Mesenchymal stem cell (in vitro differentiated cells and primary cell): ENCODE results near the gene ROPN1B.
A peak's percentile ranks its signal among the peaks of the same experiment; 100 is the strongest.

Experiments used
- DNase-seq: peaks from one replicate; pipeline ENCODE4 v3.0.0-alpha.2; 2013
- H2AFZ ChIP-seq: one replicate; pipeline ENCODE4 v1.6.1; 2013; ENCODE audit warnings: low read depth, mild to moderate bottlenecking, control low read depth, inconsistent platforms, low read length, moderate library complexity
- H2AK5ac ChIP-seq: 2 replicates; pipeline ENCODE4 v1.6.1; 2013; ENCODE audit warnings: low read length, moderate library complexity, mild to moderate bottlenecking, inconsistent platforms; ENCODE audit not compliant: severe bottlenecking
- H2BK120ac ChIP-seq: one replicate; pipeline ENCODE4 v1.6.1; 2013; ENCODE audit warnings: low read depth, mild to moderate bottlenecking, inconsistent platforms, low read length, moderate library complexity
- H2BK12ac ChIP-seq, 2 experiments: one replicate each; pipeline ENCODE4 v1.6.1; 2013; ENCODE audit warnings: inconsistent platforms in 2 of 2, low read length in 2 of 2, mild to moderate bottlenecking in 2 of 2, moderate library complexity in 2 of 2, control low read depth in 1 of 2
- H2BK15ac ChIP-seq: one replicate; pipeline ENCODE4 v1.6.1; 2013; ENCODE audit warnings: mild to moderate bottlenecking, low read depth, inconsistent platforms; ENCODE audit not compliant: poor library complexity, severe bottlenecking
- H2BK5ac ChIP-seq: 2 replicates; pipeline ENCODE4 v1.6.1; 2013; ENCODE audit warnings: low read depth, mild to moderate bottlenecking, low read length, control low read depth, inconsistent platforms; ENCODE audit not compliant: poor library complexity, severe bottlenecking
- H3K14ac ChIP-seq, 2 experiments: one replicate each; pipeline ENCODE4 v1.6.1; 2013; ENCODE audit warnings: inconsistent platforms in 2 of 2, low read length in 2 of 2, control low read depth in 1 of 2, mild to moderate bottlenecking in 1 of 2, moderate library complexity in 1 of 2
- H3K18ac ChIP-seq, 2 experiments: one replicate each; pipeline ENCODE4 v1.6.1; 2013; ENCODE audit warnings: inconsistent platforms in 2 of 2, low read length in 2 of 2, control low read depth in 1 of 2, low read depth in 1 of 2, mild to moderate bottlenecking in 1 of 2
- H3K23ac ChIP-seq, 2 experiments: one replicate each; pipeline ENCODE4 v1.6.1; 2013; ENCODE audit warnings: inconsistent platforms in 2 of 2, low read length in 2 of 2, mild to moderate bottlenecking in 2 of 2, moderate library complexity in 2 of 2, control low read depth in 1 of 2
- H3K27ac ChIP-seq: 2 replicates; pipeline ENCODE4 v1.5.1; 2013; ENCODE audit warnings: mild to moderate bottlenecking, moderate library complexity, low read length, control low read depth, inconsistent platforms; ENCODE audit not compliant: poor library complexity, severe bottlenecking
- H3K27me3 ChIP-seq, 2 experiments: 2 replicates each; pipeline versions ENCODE4 v1.6.1 to v1.7.0; 2013; ENCODE audit warnings: low read length in 2 of 2, mild to moderate bottlenecking in 2 of 2, moderate library complexity in 2 of 2, control low read depth in 1 of 2, inconsistent platforms in 1 of 2; ENCODE audit not compliant: control insufficient read depth in 1 of 2, insufficient read depth in 1 of 2
- H3K36me3 ChIP-seq, 2 experiments: 2 replicates each; pipeline versions ENCODE4 v1.6.1 to v1.7.0; 2013; ENCODE audit warnings: low read length in 2 of 2, control low read depth in 1 of 2, inconsistent platforms in 1 of 2, low read depth in 1 of 2, mild to moderate bottlenecking in 1 of 2; ENCODE audit not compliant: insufficient read depth in 2 of 2, control insufficient read depth in 1 of 2
- H3K4ac ChIP-seq, 2 experiments: one replicate each; pipeline ENCODE4 v1.6.1; 2013; ENCODE audit warnings: inconsistent platforms in 2 of 2, low read length in 2 of 2, mild to moderate bottlenecking in 2 of 2, moderate library complexity in 2 of 2, control low read depth in 1 of 2, low read depth in 1 of 2
- H3K4me1 ChIP-seq: 2 replicates; pipeline ENCODE4 v1.6.1; 2013; ENCODE audit warnings: low read depth, low read length, control low read depth; ENCODE audit not compliant: control insufficient read depth, insufficient read depth
- H3K4me2 ChIP-seq: 2 replicates; pipeline ENCODE4 v1.6.1; 2013; ENCODE audit warnings: low read length, mild to moderate bottlenecking, inconsistent platforms; ENCODE audit not compliant: poor library complexity, severe bottlenecking
- H3K4me3 ChIP-seq, 2 experiments: 2 replicates each; pipeline versions ENCODE4 v1.5.1 to v1.7.0; 2013; ENCODE audit warnings: low read length in 2 of 2, mild to moderate bottlenecking in 2 of 2, control low read depth in 1 of 2, low read depth in 1 of 2; ENCODE audit not compliant: insufficient read depth in 1 of 2
- H3K79me1 ChIP-seq: replicated peaks from 2 replicates; pipeline ENCODE4 v1.6.1; 2013; ENCODE audit warnings: mild to moderate bottlenecking, control low read depth, low read length, inconsistent platforms; ENCODE audit not compliant: poor library complexity, severe bottlenecking
- H3K9ac ChIP-seq: 2 replicates; pipeline ENCODE4 v1.7.0; 2013; ENCODE audit warnings: mild to moderate bottlenecking, low read length, moderate library complexity
- H3K9me3 ChIP-seq: 2 replicates; pipeline ENCODE4 v1.7.0; 2013; ENCODE audit warnings: mild to moderate bottlenecking, low read length; ENCODE audit not compliant: control insufficient read depth
- H4K8ac ChIP-seq: one replicate; pipeline ENCODE4 v1.6.1; 2013; ENCODE audit warnings: inconsistent platforms, mild to moderate bottlenecking, low read length, moderate library complexity
- H4K91ac ChIP-seq: one replicate; pipeline ENCODE4 v1.6.1; 2013; ENCODE audit warnings: mild to moderate bottlenecking, low read length, inconsistent platforms
- WGBS: methylation state at CpG from one replicate; pipeline ENCODE4 v1.1.7; 2013; ENCODE audit warnings: mixed read lengths; 5-methylcytosine and 5-hydroxymethylcytosine counted together

The ROPN1B gene

DNA sequence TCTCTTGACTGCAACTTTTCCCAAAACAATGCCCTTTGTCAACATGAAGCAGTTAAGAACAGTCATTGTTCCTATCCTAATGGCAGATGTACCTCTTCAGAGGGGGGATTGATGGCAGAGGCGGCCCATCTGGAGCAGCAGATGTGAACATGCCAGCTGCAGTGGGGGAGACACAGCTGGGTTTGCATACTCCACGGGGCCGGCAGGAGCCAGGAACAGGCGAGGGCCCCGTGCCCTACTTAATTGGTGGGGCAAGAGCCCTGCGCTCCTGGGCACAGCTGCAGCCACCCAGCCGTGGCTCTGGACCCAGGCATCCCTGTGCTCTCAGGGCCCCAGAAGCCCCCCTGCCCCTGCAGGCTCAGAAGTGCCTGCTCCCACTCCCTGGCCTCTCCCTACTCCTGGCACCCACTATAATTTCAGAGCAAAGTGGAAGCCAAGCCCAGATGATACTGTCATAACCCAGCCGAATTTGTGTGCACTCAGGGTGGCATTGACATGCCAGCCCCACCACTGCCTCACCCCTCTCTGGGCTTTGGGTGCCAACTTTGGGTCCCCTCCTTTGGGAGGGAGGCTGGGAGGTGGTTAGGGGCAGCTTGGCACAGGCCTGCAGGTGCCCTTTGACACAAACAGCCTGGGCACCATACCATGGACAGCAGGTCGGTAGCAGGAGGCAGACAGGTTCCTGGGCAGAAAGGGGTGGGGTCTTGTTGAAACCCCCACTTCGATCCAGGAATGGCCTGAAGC lies 34.6 kb downstream of the ROPN1B start:
- Histone ChIP-seq H3K4ac (no peak overlapping the region), H4K91ac (no peak overlapping the region), H3K9me3 (no peaks in the 10 kb centered on the region), H3K4me1 (no peaks in the 10 kb centered on the region), H2BK5ac (no peak overlapping the region), H3K36me3 (peaks cover 24 to 27% of the 10 kb centered on the region in 2 experiments), H3K23ac (no peak overlapping the region), H3K27ac (no peak overlapping the region), H2BK15ac (no peak overlapping the region), H3K4me3 (no peak overlapping the region), H3K14ac (peak overlapping the region in 1 of 2 experiments; percentile 3), H4K8ac (no peak overlapping the region), H3K27me3 (no peaks in the 10 kb centered on the region), H2AK5ac (no peak overlapping the region), H2BK12ac (no peak overlapping the region), H3K18ac (no peak overlapping the region), H3K9ac (no peak overlapping the region), H2BK120ac (no peak overlapping the region), H3K79me1 (no peaks in the 10 kb centered on the region), H3K4me2 (no peak overlapping the region), H2AFZ (no peak overlapping the region)
- WGBS = 93% methylated on average over 9 of the region's 10 CpGs
- no peak for DNase-seq

DNA sequence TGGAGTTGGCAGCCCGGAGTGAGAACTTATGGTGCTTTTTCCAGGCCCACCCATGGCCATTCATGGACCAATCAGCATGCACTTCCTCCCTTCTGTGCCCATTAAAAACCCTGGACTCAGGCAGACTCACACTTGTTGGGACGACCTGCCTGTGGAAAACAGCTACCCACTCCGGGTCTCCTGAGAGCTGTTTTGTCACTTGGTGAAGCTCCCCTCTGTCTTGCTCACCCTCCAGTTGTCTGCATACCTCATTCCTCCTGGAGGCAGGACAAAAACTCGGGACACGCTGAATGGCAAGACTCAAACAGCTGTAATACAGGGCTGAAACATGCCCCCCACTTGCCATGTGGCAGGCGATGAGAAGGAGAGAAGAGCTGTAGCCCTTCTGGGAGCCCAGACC lies 35.2 kb downstream of the ROPN1B start:
- no peak overlapping the region for H3K9ac ChIP-seq
- no peaks in the 10 kb centered on the region for H3K9me3 ChIP-seq
- H3K27me3 ChIP-seq = no peaks in the 10 kb centered on the region
- H3K14ac ChIP-seq = no peak overlapping the region
- no peak overlapping the region for H3K23ac ChIP-seq
- no peaks in the 10 kb centered on the region for H3K4me1 ChIP-seq
- WGBS = 96% methylated on average over 6 of the region's 6 CpGs
- no peak overlapping the region for H3K18ac ChIP-seq
- no peak overlapping the region for H4K91ac ChIP-seq
- H2BK120ac ChIP-seq = no peak overlapping the region
- no peaks in the 10 kb centered on the region for H3K79me1 ChIP-seq
- H2AFZ ChIP-seq = no peak overlapping the region
- H4K8ac ChIP-seq = no peak overlapping the region
- H3K4me2 ChIP-seq = no peak overlapping the region
- DNase-seq = no peak
- peaks cover 26 to 29% of the 10 kb centered on the region in 2 experiments for H3K36me3 ChIP-seq
- no peak overlapping the region for H2BK5ac ChIP-seq
- H2AK5ac ChIP-seq = no peak overlapping the region
- no peak overlapping the region for H2BK12ac ChIP-seq
- no peak overlapping the region for H2BK15ac ChIP-seq
- H3K27ac ChIP-seq = no peak overlapping the region
- H3K4me3 ChIP-seq = no peak overlapping the region
- H3K4ac ChIP-seq = no peak overlapping the region

DNA sequence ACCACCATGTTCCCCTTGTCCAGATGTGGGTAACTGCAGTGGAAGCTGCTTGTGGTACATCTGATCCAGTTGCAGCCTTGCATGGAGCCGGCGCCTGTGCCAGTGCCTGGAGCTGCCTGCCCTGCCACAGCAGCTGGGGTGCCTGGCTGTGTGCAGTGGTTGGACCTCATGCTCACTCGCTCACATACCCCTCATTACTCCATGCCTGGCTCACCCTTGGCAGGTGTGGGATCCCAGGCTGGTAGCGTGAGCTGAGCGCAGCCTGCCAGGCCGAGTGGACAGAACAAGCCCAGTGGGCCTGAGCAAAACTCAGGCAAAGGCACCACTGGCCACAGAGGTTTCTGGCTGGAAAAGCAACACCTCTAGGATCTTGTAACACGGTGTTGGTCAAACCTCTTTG lies 35.7 kb downstream of the ROPN1B start:
- Histone ChIP-seq H2BK15ac (no peak overlapping the region), H3K4me1 (no peaks in the 10 kb centered on the region), H3K18ac (no peak overlapping the region), H3K79me1 (no peaks in the 10 kb centered on the region), H3K27me3 (no peaks in the 10 kb centered on the region), H2BK120ac (no peak overlapping the region), H3K4me3 (no peak overlapping the region), H3K4ac (no peak overlapping the region), H2AFZ (no peak overlapping the region), H2BK12ac (no peak overlapping the region), H3K9me3 (no peaks in the 10 kb centered on the region), H4K8ac (no peak overlapping the region), H3K9ac (no peak overlapping the region), H3K14ac (peak overlapping the region in 1 of 2 experiments; percentile 53), H3K23ac (no peak overlapping the region), H3K4me2 (no peak overlapping the region), H3K36me3 (peaks cover 26 to 29% of the 10 kb centered on the region in 2 experiments), H4K91ac (no peak overlapping the region), H2BK5ac (no peak overlapping the region), H2AK5ac (no peak overlapping the region), H3K27ac (no peak overlapping the region)
- WGBS = 94% methylated on average over 7 of the region's 7 CpGs
- no peak for DNase-seq

DNA sequence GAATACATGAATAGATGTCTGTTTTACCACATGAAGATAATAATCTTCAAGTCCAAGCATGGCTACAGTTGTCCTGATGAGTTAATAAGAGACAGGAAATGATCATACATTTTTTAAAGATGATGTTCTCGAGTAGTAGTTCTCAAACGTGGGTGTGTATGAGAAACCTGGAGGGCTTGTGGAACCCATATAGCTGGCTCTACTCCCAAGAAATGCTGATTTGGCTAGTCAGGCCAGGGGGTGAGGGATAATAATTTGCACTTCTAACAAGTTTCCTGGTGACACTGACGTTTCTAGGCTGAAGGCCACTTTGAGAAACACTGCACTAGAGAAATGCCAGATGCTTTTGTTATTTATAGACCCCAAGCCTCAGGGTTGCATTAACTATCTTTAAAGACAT lies 37.0 kb downstream of the ROPN1B start:
- Histone ChIP-seq H2BK12ac (no peak overlapping the region), H3K36me3 (peaks cover 26 to 32% of the 10 kb centered on the region in 2 experiments), H4K8ac (no peak overlapping the region), H3K23ac (no peak overlapping the region), H3K18ac (no peak overlapping the region), H4K91ac (no peak overlapping the region), H3K14ac (no peak overlapping the region), H2AK5ac (no peak overlapping the region), H3K4me3 (no peak overlapping the region), H3K27me3 (no peaks in the 10 kb centered on the region), H3K9me3 (no peaks in the 10 kb centered on the region), H2BK5ac (no peak overlapping the region), H3K27ac (no peak overlapping the region), H2BK15ac (no peak overlapping the region), H3K4ac (no peak overlapping the region), H2BK120ac (no peak overlapping the region), H3K9ac (no peak overlapping the region), H2AFZ (no peak overlapping the region), H3K4me1 (no peaks in the 10 kb centered on the region), H3K79me1 (no peaks in the 10 kb centered on the region), H3K4me2 (no peak overlapping the region)
- DNase-seq = peak; percentile 45
- 22% methylated on average over 3 of the region's 3 CpGs for WGBS
